H1 (cell line): ENCODE measurements around the gene CLGN. TPM values are rescaled to one million over a fixed set of nuclear protein-coding genes. Genes with fewer than 3 reads are reported as not detected.

ENCODE experiments used
- CTCF ChIA-PET: fragments of 300-600 bp; sonication (Branson Sonifier 250); formaldehyde crosslinking; loops from one replicate; lab custom pipeline; 2021; ENCODE audit not compliant: partially characterized antibody; lab: Charles Lee
- POLR2A ChIA-PET: fragments of 300-600 bp; sonication (Branson Sonifier 250); formaldehyde crosslinking; loops from one replicate; lab custom pipeline; 2021; ENCODE audit warnings: inconsistent platforms; ENCODE audit not compliant: partially characterized antibody; lab: Charles Lee
- DNase-seq, 2 experiments: peaks; one replicate each; pipeline versions ENCODE4 v3.0.0 to v3.0.0-alpha.2; 2010 to 2022; ENCODE audit warnings: low spot score in 2 of 2, low read depth in 1 of 2, mixed read lengths in 1 of 2
- FAIRE-seq: peaks from 2 replicates; lab custom pipeline; 2011; peaks lifted over from hg19 to GRCh38; lab: Jason Lieb, UNC
- H2AFZ ChIP-seq: 2 replicates; pipeline ENCODE4 v1.8.1; 2012; ENCODE audit warnings: low read length, inconsistent platforms
- H2AK5ac ChIP-seq: 2 replicates; pipeline ENCODE4 v1.6.1; 2013; ENCODE audit warnings: low read depth, low read length
- H2BK120ac ChIP-seq: replicated peaks from 2 replicates; pipeline ENCODE3; 2013; ENCODE audit warnings: low read depth, low read length, inconsistent platforms
- H2BK12ac ChIP-seq: 2 replicates; pipeline ENCODE4 v1.6.1; 2013; ENCODE audit warnings: low read depth, low read length
- H2BK15ac ChIP-seq: 2 replicates; pipeline ENCODE4 v1.6.1; 2013; ENCODE audit warnings: low read length
- H2BK20ac ChIP-seq: 2 replicates; pipeline ENCODE4 v1.6.1; 2013; ENCODE audit warnings: low read length
- H2BK5ac ChIP-seq: 2 replicates; pipeline ENCODE4 v1.6.1; 2013; ENCODE audit warnings: low read depth, low read length
- H3K14ac ChIP-seq: 2 replicates; pipeline ENCODE4 v1.6.1; 2013; ENCODE audit warnings: inconsistent platforms; ENCODE audit not compliant: insufficient read length
- H3K18ac ChIP-seq: 2 replicates; pipeline ENCODE4 v1.6.1; 2013; ENCODE audit warnings: low read length; ENCODE audit errors: extremely low read depth
- H3K23ac ChIP-seq: 2 replicates; pipeline ENCODE4 v1.6.1; 2013; ENCODE audit warnings: inconsistent platforms; ENCODE audit not compliant: insufficient read length
- H3K23me2 ChIP-seq: 2 replicates; pipeline ENCODE4 v1.6.1; 2013; ENCODE audit warnings: low read depth, low read length
- H3K27ac ChIP-seq: 2 replicates; pipeline ENCODE4 v1.6.1; 2011; ENCODE audit warnings: low read depth, low read length, inconsistent platforms
- H3K27me3 ChIP-seq, 4 experiments: replicated peaks in 1 of 4; 1 replicate in 1 of 4; 2 replicates in 3 of 4; pipeline versions ENCODE4 v1.6.1 to v1.8.1; 2011 to 2013; ENCODE audit warnings: low read length in 3 of 4, mild to moderate bottlenecking in 3 of 4, inconsistent platforms in 2 of 4, mixed read lengths in 2 of 4, moderate library complexity in 1 of 4; ENCODE audit not compliant: control insufficient read depth in 3 of 4, insufficient read depth in 3 of 4; ENCODE audit errors: extremely low read depth in 1 of 4
- H3K36me3 ChIP-seq, 4 experiments: 2 replicates each; pipeline versions ENCODE4 v1.6.1 to v1.8.1; 2011 to 2013; ENCODE audit warnings: mild to moderate bottlenecking in 4 of 4, low read length in 3 of 4, moderate library complexity in 2 of 4, control low read depth in 1 of 4, inconsistent platforms in 1 of 4; ENCODE audit not compliant: insufficient read depth in 4 of 4, control insufficient read depth in 2 of 4
- H3K4ac ChIP-seq: replicated peaks from 2 replicates; pipeline ENCODE3; 2013; ENCODE audit warnings: low read length, low read depth, mixed read lengths, inconsistent platforms; ENCODE audit not compliant: insufficient read length
- H3K4me1 ChIP-seq, 4 experiments: replicated peaks in 1 of 4; 1 replicate in 1 of 4; 2 replicates in 3 of 4; pipeline versions ENCODE4 v1.6.1 to v1.8.1; 2011 to 2013; ENCODE audit warnings: low read length in 3 of 4, inconsistent platforms in 2 of 4, mixed read lengths in 1 of 4; ENCODE audit not compliant: insufficient read depth in 4 of 4, control insufficient read depth in 3 of 4
- H3K4me2 ChIP-seq, 2 experiments: 2 replicates each; pipeline versions ENCODE4 v1.6.1 to v1.8.1; 2011 to 2013; ENCODE audit warnings: low read depth in 2 of 2, low read length in 2 of 2, control low read depth in 1 of 2, inconsistent platforms in 1 of 2, mild to moderate bottlenecking in 1 of 2; ENCODE audit not compliant: insufficient read depth in 1 of 2
- H3K4me3 ChIP-seq, 4 experiments: fragments of 200-600, 300-600 bp in 1 of 4; sonication (generic), shearing (Covaris generic), sonication (Bioruptor Twin) in 1 of 4; 2 replicates each; pipeline versions ENCODE4 v1.5.1 to v1.8.1; 2011 to 2016; ENCODE audit warnings: low read length in 4 of 4, low read depth in 3 of 4, control low read depth in 2 of 4, inconsistent platforms in 2 of 4, mild to moderate bottlenecking in 2 of 4, mixed read lengths in 1 of 4, moderate library complexity in 1 of 4; ENCODE audit not compliant: insufficient read depth in 2 of 4; ENCODE audit errors: extremely low read depth in 1 of 4
- H3K56ac ChIP-seq: replicated peaks from 2 replicates; pipeline ENCODE3; 2013; ENCODE audit warnings: low read depth, mild to moderate bottlenecking, mixed read lengths, low read length, inconsistent platforms; ENCODE audit not compliant: insufficient read length
- H3K79me1 ChIP-seq: 2 replicates; pipeline ENCODE4 v1.6.1; 2013; ENCODE audit warnings: low read depth, low read length, control low read depth
- H3K79me2 ChIP-seq, 2 experiments: 2 replicates each; pipeline versions ENCODE4 v1.6.1 to v1.8.1; 2012 to 2013; ENCODE audit warnings: low read length in 2 of 2, mild to moderate bottlenecking in 2 of 2, inconsistent platforms in 1 of 2; ENCODE audit not compliant: insufficient read depth in 2 of 2, control insufficient read depth in 1 of 2
- H3K9ac ChIP-seq, 4 experiments: replicated peaks in 1 of 4; 1 replicate in 1 of 4; 2 replicates in 3 of 4; pipeline versions ENCODE4 v1.6.1 to v1.8.1; 2011 to 2013; ENCODE audit warnings: low read depth in 3 of 4, low read length in 3 of 4, control low read depth in 2 of 4, mild to moderate bottlenecking in 2 of 4, moderate library complexity in 2 of 4, inconsistent platforms in 1 of 4; ENCODE audit errors: extremely low read depth in 1 of 4
- H3K9me3 ChIP-seq, 2 experiments: 2 replicates each; pipeline versions ENCODE4 v1.6.1 to v1.8.1; 2012 to 2013; ENCODE audit warnings: mild to moderate bottlenecking in 2 of 2, moderate library complexity in 2 of 2, control low read depth in 1 of 2, inconsistent platforms in 1 of 2, low read depth in 1 of 2, low read length in 1 of 2, mixed read lengths in 1 of 2; ENCODE audit not compliant: insufficient read depth in 2 of 2
- H4K20me1 ChIP-seq, 2 experiments: replicated peaks in 1 of 2; 2 replicates each; pipeline versions ENCODE3 to v1.8.1; 2011 to 2013; ENCODE audit warnings: inconsistent platforms in 2 of 2, low read length in 2 of 2, mild to moderate bottlenecking in 1 of 2; ENCODE audit not compliant: insufficient read depth in 2 of 2, control insufficient read depth in 1 of 2
- H4K5ac ChIP-seq: 2 replicates; pipeline ENCODE4 v1.6.1; 2013; ENCODE audit warnings: low read length, low read depth, mixed read lengths, inconsistent platforms; ENCODE audit not compliant: insufficient read length
- H4K8ac ChIP-seq: 2 replicates; pipeline ENCODE4 v1.8.0; 2013; ENCODE audit warnings: mild to moderate bottlenecking, moderate library complexity, low read length, inconsistent platforms; ENCODE audit not compliant: insufficient read depth; ENCODE audit errors: extremely low read depth
- H4K91ac ChIP-seq: replicated peaks from 2 replicates; pipeline ENCODE3; 2013; ENCODE audit warnings: low read length, mixed read lengths, inconsistent platforms; ENCODE audit not compliant: insufficient read length
- POU5F1 ChIP-seq: IDR thresholded peaks from 2 replicates; pipeline ENCODE4 v1.6.1; 2011; ENCODE audit warnings: low read depth, mild to moderate bottlenecking, low read length, moderate library complexity
- RAD21 ChIP-seq, 2 experiments: IDR thresholded peaks in 1 of 2; conservative IDR thresholded peaks in 1 of 2; 2 replicates each; pipeline ENCODE4 v1.6.1; 2011; ENCODE audit warnings: low read depth in 2 of 2, low read length in 2 of 2, improper control_type of control experiment in 1 of 2, inconsistent platforms in 1 of 2, mild to moderate bottlenecking in 1 of 2, moderate library complexity in 1 of 2
- WGBS, 2 experiments: shearing (Covaris generic) in 1 of 2; methylation state at CpG; one replicate each; pipeline versions ENCODE4 v1.1.6 to v1.1.7; 2013 to 2015; ENCODE audit warnings: low lambda C conversion rate in 2 of 2, mixed read lengths in 2 of 2, inconsistent platforms in 1 of 2, low coverage in 1 of 2, missing lambda C conversion rate in 1 of 2; ENCODE audit not compliant: insufficient replicate concordance in 2 of 2, insufficient coverage in 1 of 2, insufficient read length in 1 of 2; ENCODE audit errors: extremely low coverage in 1 of 2, missing lambda C conversion rate in 1 of 2; 5-methylcytosine and 5-hydroxymethylcytosine counted together
- polyA plus RNA-seq, 7 experiments: library from polyadenylated mRNA; depleted of rRNA in 3 of 7; stranded (reverse) in 5 of 7; unstranded in 2 of 7; fragments of >200 nt in 5 of 7; fragments of 200-250 nt in 2 of 7; gene quantifications; 1 replicate in 5 of 7; 2 replicates in 1 of 7; 4 replicates in 1 of 7; pipeline versions ENCODE4 v1.2.1 to v1.2.3, GENCODE V29; 2011 to 2013; ENCODE audit warnings: missing spikeins in 2 of 7, mixed read lengths in 2 of 7
- total RNA-seq: library from RNA; stranded (reverse); fragmentation: NEBNext Ultra II Directional; extraction: Animal tissue kit (Norgen Biotek cat#: 25700); gene quantifications from 2 replicates; pipeline ENCODE4 v1.2.1, GENCODE V29; 2021

Gene CLGN
- total and polyA plus RNA-seq, 2 of the 8 experiments (the other 6 are each of a cell fraction or from before 2014, with no cell fraction given): 1.7 to 3.1 TPM

DNA sequence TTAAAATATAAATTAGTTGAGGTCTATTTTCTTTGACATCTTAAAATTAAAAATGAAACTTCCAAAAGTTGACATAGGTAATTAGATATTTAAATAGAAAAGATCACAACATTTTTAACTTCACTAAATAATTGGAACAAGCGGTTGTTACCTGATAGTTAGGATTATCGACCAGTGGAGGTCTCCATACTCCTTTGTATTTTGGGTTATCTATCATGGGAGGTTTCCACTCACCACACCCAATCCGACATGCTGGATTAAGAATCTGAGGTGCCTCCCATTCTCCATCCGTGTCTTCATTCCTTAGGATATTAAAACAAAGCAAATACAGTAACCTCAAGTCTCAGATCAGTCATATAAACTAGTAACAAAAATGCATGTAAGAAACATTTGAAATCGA lies 31.8 kb downstream of the CLGN start:
- Histone ChIP-seq H3K27ac (no peak overlapping the region), H3K14ac (no peak overlapping the region), H2AK5ac (no peak overlapping the region), H3K79me1 (no peaks in the 10 kb centered on the region), H3K9me3 (no peaks in the 10 kb centered on the region), H3K79me2 (no peaks in the 10 kb centered on the region), H3K27me3 (peaks cover 0 to 2% (median 0%) of the 10 kb centered on the region in 4 experiments; a peak in 1 of 7 replicates), H2BK15ac (no peak overlapping the region), H4K91ac (no peak overlapping the region), H2BK20ac (no peak overlapping the region), H2BK120ac (no peak overlapping the region), H2BK5ac (no peak overlapping the region), H4K20me1 (no peaks in the 10 kb centered on the region), H3K18ac (no peak overlapping the region), H3K23me2 (no peaks in the 10 kb centered on the region), H2AFZ (no peak overlapping the region), H3K4me2 (no peak overlapping the region), H3K36me3 (no peaks in the 10 kb centered on the region), H3K23ac (no peak overlapping the region), H4K5ac (no peak overlapping the region), H3K4me1 (no peaks in the 10 kb centered on the region), H2BK12ac (no peak overlapping the region), H3K9ac (no peak overlapping the region), H4K8ac (no peak overlapping the region), H3K4me3 (no peak overlapping the region), H3K56ac (no peak overlapping the region), H3K4ac (no peak overlapping the region)
- TF ChIP-seq RAD21 (IDR thresholded peaks at IDR 0.05 in 1 of 2, conservative IDR thresholded peaks at IDR 0.05 in 1 of 2; ENCODE audit: low read depth in 2 of 2, low read length in 2 of 2) (peak; percentile 53 to 62), POU5F1 (no peak)
- FAIRE-seq (no peak), DNase-seq (no peak)
- CTCF ChIA-PET: interaction anchor here (0.8 kb wide), 1 partner anchor 241 kb away, joined by 3 read pairs; no protein-coding TSS in a partner anchor
- whole genome bisulfite sequencing, 2 experiments: 65% methylated on average over 5 of the region's 5 CpGs; no CpG with 5 or more reads in 1 of the 2 experiments
- POLR2A ChIA-PET: no interaction called here
